ENCODE measurements around the gene KRT4.

- TF ChIP-seq CTCF (conservative IDR thresholded peaks at IDR 0.05 in 1 of 2, IDR thresholded peaks at IDR 0.05 in 1 of 2; ENCODE audit: extremely low read depth in 1 of 2, insufficient read depth in 1 of 2, low read depth in 1 of 2, low read length in 2 of 2) (no peak), EZH2 (IDR thresholded peaks at IDR 0.05; ENCODE audit: borderline replicate concordance, low read length) (no peak)
Observed at GRCh38 chr12:52806821-52807543, 6.9 kb downstream of the KRT4 start.

Measured in mammary epithelial cell (primary cell).